Subcutaneous adipose tissue (tissue), 4 donors: ENCODE measurements around the gene GVQW3. TPM values are rescaled to one million over a fixed set of nuclear protein-coding genes. Genes with fewer than 3 reads are reported as not detected.

ENCODE experiments used
- total RNA-seq, 4 donors: library from RNA; depleted of rRNA; stranded (reverse); fragments of >200 nt; gene quantifications; one replicate each; pipeline ENCODE4 v1.1.0, GENCODE V29; 2016
- TF ChIP-seq, protein P1 (sequence below): fragments of 450-650 bp; IDR thresholded peaks from one replicate; pipeline ENCODE4 v1.5.1; 2016; ENCODE audit warnings: low read depth, mild to moderate bottlenecking, control low read depth, antibody characterized with exemption, moderate library complexity

Gene GVQW3
- total RNA-seq, 4 donors from 2014 or later = 0.49 to 1.7 (median 1.2) TPM

DNA sequence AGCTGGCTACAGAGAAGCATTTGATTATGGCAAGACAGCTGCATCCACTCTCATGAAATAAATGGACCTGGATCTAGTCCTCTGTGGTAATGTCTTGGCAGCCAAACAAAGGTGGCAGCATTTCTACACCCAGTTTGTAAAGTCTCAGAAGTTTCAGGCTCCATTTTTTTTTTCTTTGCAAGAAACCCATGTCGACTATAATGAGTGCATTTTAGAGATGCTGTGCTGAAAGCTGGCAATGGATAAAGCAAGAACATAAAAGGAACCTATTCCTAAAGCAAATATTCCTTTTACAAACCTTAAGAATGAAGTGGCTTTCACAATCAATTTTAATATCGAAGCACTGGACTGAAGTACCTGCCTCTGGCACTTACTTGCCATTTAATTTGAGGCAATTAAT lies 33.7 kb upstream of the GVQW3 start:
- TF ChIP-seq, protein P1, sequence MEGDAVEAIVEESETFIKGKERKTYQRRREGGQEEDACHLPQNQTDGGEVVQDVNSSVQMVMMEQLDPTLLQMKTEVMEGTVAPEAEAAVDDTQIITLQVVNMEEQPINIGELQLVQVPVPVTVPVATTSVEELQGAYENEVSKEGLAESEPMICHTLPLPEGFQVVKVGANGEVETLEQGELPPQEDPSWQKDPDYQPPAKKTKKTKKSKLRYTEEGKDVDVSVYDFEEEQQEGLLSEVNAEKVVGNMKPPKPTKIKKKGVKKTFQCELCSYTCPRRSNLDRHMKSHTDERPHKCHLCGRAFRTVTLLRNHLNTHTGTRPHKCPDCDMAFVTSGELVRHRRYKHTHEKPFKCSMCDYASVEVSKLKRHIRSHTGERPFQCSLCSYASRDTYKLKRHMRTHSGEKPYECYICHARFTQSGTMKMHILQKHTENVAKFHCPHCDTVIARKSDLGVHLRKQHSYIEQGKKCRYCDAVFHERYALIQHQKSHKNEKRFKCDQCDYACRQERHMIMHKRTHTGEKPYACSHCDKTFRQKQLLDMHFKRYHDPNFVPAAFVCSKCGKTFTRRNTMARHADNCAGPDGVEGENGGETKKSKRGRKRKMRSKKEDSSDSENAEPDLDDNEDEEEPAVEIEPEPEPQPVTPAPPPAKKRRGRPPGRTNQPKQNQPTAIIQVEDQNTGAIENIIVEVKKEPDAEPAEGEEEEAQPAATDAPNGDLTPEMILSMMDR = no peak

DNA sequence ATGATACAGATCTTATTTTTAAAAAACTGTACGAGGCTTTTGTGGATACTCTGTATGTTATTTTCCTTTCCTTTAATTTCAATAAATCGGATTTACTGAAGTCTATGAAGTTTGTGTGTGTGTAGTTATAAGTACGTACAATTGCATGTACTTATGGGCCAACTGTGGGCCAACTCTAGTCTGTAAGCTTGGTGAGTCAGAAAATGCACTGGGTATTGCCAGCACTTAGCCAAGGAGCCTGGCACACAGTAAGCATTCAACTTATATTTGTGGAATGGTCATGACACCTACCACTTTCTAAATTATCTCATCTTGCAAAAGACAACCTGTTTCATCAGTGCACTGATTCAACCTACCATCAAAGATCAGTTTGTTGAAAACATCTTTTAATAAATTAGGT lies 32.8 kb upstream of the GVQW3 start:
- TF ChIP-seq, protein P1 = no peak

DNA sequence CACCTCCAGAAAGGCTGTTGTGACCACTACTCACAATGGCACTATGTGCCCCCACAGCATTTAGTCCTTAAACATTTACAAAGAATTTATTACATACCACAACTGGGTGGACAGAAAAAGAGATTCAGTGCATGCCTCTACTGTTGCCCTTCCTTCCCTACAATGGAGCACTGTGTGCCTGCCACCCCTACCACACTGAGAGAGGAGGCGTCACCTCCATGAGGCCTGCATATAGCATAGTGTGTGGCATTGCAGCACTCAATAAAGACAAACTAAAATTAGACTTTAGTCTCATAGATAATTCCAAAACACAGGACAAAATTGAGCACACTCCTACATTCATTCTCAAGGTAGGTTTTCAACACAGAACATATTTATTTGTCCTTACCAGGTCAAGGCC lies 26.0 kb upstream of the GVQW3 start:
- TF ChIP-seq, protein P1 = no peak

DNA sequence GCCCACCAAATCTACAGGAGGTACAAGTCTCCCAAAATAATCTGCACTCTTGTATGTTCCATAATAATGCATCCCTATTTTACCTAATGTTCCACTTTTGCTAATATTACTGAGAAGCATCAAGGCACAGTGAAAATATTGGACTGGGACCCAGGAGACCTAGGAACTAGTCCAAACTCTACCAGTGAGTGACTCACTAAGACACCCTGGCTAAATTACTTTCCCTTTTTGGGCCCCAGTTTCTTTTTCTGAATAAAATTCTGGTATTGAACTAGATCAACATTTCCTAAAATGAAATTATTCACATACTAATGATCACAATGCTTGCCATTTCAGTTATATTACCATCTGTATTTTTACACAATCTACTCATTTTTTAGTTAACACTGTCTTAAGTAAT lies 19.7 kb upstream of the GVQW3 start:
- TF ChIP-seq, protein P1 = no peak

DNA sequence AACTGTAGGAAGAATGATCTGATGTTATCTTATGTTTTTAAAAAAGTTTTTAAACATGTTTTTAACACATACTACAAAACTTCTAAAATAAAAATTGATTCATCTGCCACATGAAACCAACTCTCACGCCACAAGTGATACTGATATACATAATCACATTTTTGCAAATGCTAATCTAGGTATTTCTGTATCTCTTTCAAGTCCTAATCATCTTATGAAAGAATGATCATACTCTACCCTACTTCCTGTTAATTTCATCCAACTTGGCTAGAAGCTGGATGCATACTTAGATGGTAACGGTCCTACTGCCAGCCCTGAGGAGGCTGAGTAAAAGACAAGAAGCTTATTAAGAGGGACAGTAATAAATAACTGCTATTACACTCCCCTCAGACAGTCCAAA lies 19.3 kb upstream of the GVQW3 start:
- TF ChIP-seq, protein P1 = no peak

DNA sequence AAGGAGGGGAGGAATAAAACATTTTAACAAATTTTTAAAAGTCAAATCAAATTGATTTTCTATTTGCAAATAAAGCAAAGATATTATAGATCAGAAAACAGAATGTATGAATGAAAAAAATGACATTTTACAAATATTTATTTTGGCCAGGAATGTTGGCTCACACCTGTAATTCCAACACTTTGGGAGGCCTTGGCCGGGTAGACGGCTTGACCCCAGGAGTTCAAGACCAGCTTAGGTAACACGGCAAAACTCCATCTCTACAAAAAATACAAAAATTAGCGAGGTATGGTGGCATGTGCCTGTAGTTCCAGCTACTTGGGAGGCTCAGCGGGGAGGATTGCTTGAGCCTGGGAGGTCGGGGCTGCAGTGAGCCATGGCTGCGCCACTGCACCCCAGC lies 18.4 kb upstream of the GVQW3 start:
- TF ChIP-seq, protein P1 = no peak

DNA sequence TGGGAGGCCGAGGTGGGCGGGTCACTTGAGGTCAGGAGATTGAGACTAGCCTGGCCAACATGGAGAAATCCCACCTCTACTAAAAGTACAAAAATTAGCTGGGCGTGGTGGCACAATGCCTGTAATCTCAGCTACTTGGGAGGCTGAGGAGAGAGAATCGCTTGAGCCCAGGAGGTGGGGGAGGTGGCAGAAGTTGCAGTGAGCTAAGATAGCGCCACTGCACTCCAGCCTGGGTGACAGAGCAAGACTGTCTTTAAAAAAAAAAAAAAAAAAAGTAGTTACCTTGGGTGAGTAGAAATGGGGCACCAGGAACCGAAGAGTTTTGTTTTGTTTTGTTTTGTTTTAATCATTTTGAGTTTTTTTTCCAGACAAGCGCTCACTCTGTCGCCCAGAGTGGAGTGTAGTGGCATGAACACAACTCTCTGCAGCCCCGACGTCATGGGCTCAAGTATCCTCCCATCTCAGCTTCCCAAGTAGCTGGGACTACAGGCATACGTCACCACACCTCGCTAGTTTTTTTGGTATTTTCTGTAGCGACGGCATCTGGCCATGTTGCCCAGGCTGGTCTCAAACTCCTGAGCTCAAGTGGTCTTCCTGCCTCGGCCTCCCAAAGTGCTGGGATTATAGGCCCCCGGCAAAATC lies 16.0 kb upstream of the GVQW3 start:
- TF ChIP-seq, protein P1 = no peak
